ENCODE data around the gene DCTD.

Gene DCTD

GRCh38 chr4:182893474-182894080 is 23.6 kb downstream of the DCTD start:
- Histone ChIP-seq H3K4me1 (ENCODE audit: low read depth, poor library complexity, severe bottlenecking) (no peaks in the 10 kb centered on the region), H2AFZ (ENCODE audit: low read depth) (no peak overlapping the region), H3K4me2 (no peak overlapping the region), H3K27ac (no peak overlapping the region), H3K9ac (no peak overlapping the region), H3K27me3 (ENCODE audit: insufficient read depth, low read depth) (no peaks in the 10 kb centered on the region), H4K20me1 (ENCODE audit: insufficient read depth) (no peaks in the 10 kb centered on the region), H3K79me2 (ENCODE audit: insufficient read depth, low read depth) (no peaks in the 10 kb centered on the region), H3K36me3 (ENCODE audit: insufficient read depth) (peaks cover under 1% of the 10 kb centered on the region; the same call in 1 of the 2 replicates), H3K4me3 (IDR thresholded peaks at IDR 0.05; ENCODE audit: insufficient read depth, low read depth, low read length) (no peak overlapping the region)
- no peak for TF ChIP-seq CTCF (conservative IDR thresholded peaks at IDR 0.05; ENCODE audit: low read depth, low read length)

GRCh38 chr4:182893047-182893446 is 24.1 kb downstream of the DCTD start:
- Histone ChIP-seq H3K27ac (no peak overlapping the region), H2AFZ (ENCODE audit: low read depth) (no peak overlapping the region), H3K4me1 (ENCODE audit: low read depth, poor library complexity, severe bottlenecking) (no peaks in the 10 kb centered on the region), H3K4me2 (no peak overlapping the region), H4K20me1 (ENCODE audit: insufficient read depth) (no peaks in the 10 kb centered on the region), H3K79me2 (ENCODE audit: insufficient read depth, low read depth) (no peaks in the 10 kb centered on the region), H3K27me3 (ENCODE audit: insufficient read depth, low read depth) (no peaks in the 10 kb centered on the region), H3K36me3 (ENCODE audit: insufficient read depth) (peaks cover 5% of the 10 kb centered on the region; the same call in 1 of the 2 replicates), H3K4me3 (IDR thresholded peaks at IDR 0.05; ENCODE audit: insufficient read depth, low read depth, low read length) (no peak overlapping the region), H3K9ac (no peak overlapping the region)
- no peak for TF ChIP-seq CTCF (conservative IDR thresholded peaks at IDR 0.05; ENCODE audit: low read depth, low read length)

- Histone ChIP-seq H3K9ac (no peak overlapping the region), H2AFZ (ENCODE audit: low read depth) (no peak overlapping the region), H3K27me3 (ENCODE audit: insufficient read depth, low read depth) (no peaks in the 10 kb centered on the region), H4K20me1 (ENCODE audit: insufficient read depth) (no peaks in the 10 kb centered on the region), H3K4me1 (ENCODE audit: low read depth, poor library complexity, severe bottlenecking) (no peaks in the 10 kb centered on the region), H3K4me2 (no peak overlapping the region), H3K36me3 (ENCODE audit: insufficient read depth) (peaks cover 5% of the 10 kb centered on the region; the same call in 1 of the 2 replicates), H3K79me2 (ENCODE audit: insufficient read depth, low read depth) (no peaks in the 10 kb centered on the region), H3K27ac (no peak overlapping the region), H3K4me3 (IDR thresholded peaks at IDR 0.05; ENCODE audit: insufficient read depth, low read depth, low read length) (no peak overlapping the region)
- TF ChIP-seq CTCF (conservative IDR thresholded peaks at IDR 0.05; ENCODE audit: low read depth, low read length), result no peak
These were observed 27.0 kb downstream of the DCTD start for GRCh38 chr4:182890202-182890601.

- Histone ChIP-seq H3K4me2 (no peak overlapping the region), H3K79me2 (ENCODE audit: insufficient read depth, low read depth) (no peaks in the 10 kb centered on the region), H3K4me3 (IDR thresholded peaks at IDR 0.05; ENCODE audit: insufficient read depth, low read depth, low read length) (no peak overlapping the region), H3K27me3 (ENCODE audit: insufficient read depth, low read depth) (no peaks in the 10 kb centered on the region), H3K9ac (no peak overlapping the region), H4K20me1 (ENCODE audit: insufficient read depth) (no peaks in the 10 kb centered on the region), H2AFZ (ENCODE audit: low read depth) (no peak overlapping the region), H3K27ac (no peak overlapping the region), H3K36me3 (ENCODE audit: insufficient read depth) (peaks cover 5% of the 10 kb centered on the region; the same call in 1 of the 2 replicates), H3K4me1 (ENCODE audit: low read depth, poor library complexity, severe bottlenecking) (no peaks in the 10 kb centered on the region)
- no peak for TF ChIP-seq CTCF (conservative IDR thresholded peaks at IDR 0.05; ENCODE audit: low read depth, low read length)
These were observed 28.3 kb downstream of the DCTD start for GRCh38 chr4:182888891-182889290.
